Right lobe of liver (tissue), 6 donors: ENCODE measurements around the gene NQO2. TPM values are rescaled to one million over a fixed set of nuclear protein-coding genes. Genes with fewer than 3 reads are reported as not detected.

Source experiments
- ATAC-seq, 4 donors: fragments of 200-7000 bp; cut with Tn5 transposase; one replicate each; pipeline ENCODE4 v1.9.1; 2020; ENCODE audit warnings: mild to moderate bottlenecking in 4 of 4, moderate library complexity in 4 of 4
- DNase-seq, 3 donors: peaks; one replicate each; pipeline ENCODE4 v3.0.0-alpha.2; 2020
- H3K27ac ChIP-seq, 3 donors: fragments of 200-600 bp; one replicate each; pipeline ENCODE4 v1.8.0; 2022
- H3K27me3 ChIP-seq, 2 donors: fragments of 200-600 bp; one replicate each; pipeline ENCODE4 v1.8.0; 2022
- H3K36me3 ChIP-seq, 4 donors: fragments of 200-600 bp; sonication (generic) in 1 of 4; one replicate each; pipeline versions ENCODE4 v1.5.1 to v1.8.0; 2017 to 2022; ENCODE audit warnings: control low read depth in 1 of 4
- H3K4me1 ChIP-seq, 4 donors: fragments of 200-600 bp; sonication (generic) in 1 of 4; one replicate each; pipeline versions ENCODE4 v1.5.1 to v1.8.0; 2017 to 2022; ENCODE audit warnings: control low read depth in 1 of 4
- H3K4me3 ChIP-seq, 3 donors: fragments of 200-600 bp; one replicate each; pipeline ENCODE4 v1.8.0; 2022
- H3K9me3 ChIP-seq, 4 donors: fragments of 200-600 bp; sonication (generic) in 1 of 4; one replicate each; pipeline versions ENCODE4 v1.5.1 to v1.8.0; 2017 to 2022; ENCODE audit warnings: control low read depth in 1 of 4
- POLR2A ChIP-seq: fragments of 450-650 bp; IDR thresholded peaks from one replicate; pipeline ENCODE4 v1.6.1; 2017; ENCODE audit warnings: antibody characterized with exemption, mild to moderate bottlenecking
- WGBS: methylation state at CpG from one replicate; pipeline ENCODE4 v1.1.6; 2018; ENCODE audit warnings: low coverage, low lambda C conversion rate; ENCODE audit not compliant: insufficient coverage; ENCODE audit errors: missing lambda C conversion rate; 5-methylcytosine and 5-hydroxymethylcytosine counted together
- intact Hi-C, 2 donors: fragments of 100-400 bp; cut with DNase I; formaldehyde crosslinking; loops; one replicate each; pipeline versions ENCODE4 v1.11.2 to v1.14.1; 2022
- total RNA-seq, 6 experiments: library from RNA; depleted of rRNA in 2 of 6; stranded (reverse); fragments of >200 nt in 2 of 6; fragmentation: NEBNext Ultra II Directional in 3 of 6; extraction: Animal tissue kit (Norgen Biotek cat#: 25700) in 3 of 6; gene quantifications; one replicate each; pipeline versions ENCODE4 v1.1.0 to v1.2.4, GENCODE V29; 2016 to 2023
- TF ChIP-seq, protein P1 (sequence below), 4 donors: fragments of 200-600 bp in 3 of 4; fragments of 450-650 bp in 1 of 4; IDR thresholded peaks; one replicate each; pipeline versions ENCODE4 v1.5.1 to v1.8.0; 2016 to 2022; ENCODE audit warnings: antibody characterized with exemption in 4 of 4, mild to moderate bottlenecking in 2 of 4
- donor health status: DM: no; HTN: yes; CAD: no.
- donor health status: DM: no; HTN: no; CAD: no.
- donor health status: DM: no; HTN: no; CAD: no.
- donor health status: DM: no; HTN: yes; CAD: no.
- donor health status: DM: no; HTN: yes; CAD: no.

The NQO2 gene
- total RNA-seq, 6 experiments from 2014 or later = 44.5 to 74.2 (median 67.3) TPM

DNA sequence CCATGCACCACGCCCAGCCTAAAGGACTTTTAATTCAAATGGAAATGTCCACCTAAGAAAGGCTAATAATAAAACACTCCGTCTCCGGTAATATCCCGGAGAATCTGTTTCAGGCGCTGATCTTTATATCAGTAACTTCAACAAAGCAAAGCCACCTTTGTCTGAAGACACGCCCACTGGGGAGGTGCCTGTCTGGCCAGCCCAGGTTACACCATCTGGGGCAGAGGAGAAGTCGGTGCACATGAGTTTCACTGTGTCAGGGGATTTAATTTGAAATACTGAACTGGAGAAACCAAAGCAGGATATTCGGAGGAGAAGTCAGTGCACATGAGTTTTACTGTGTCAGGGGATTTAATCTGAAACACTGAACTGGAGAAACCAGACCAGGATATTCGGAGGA lies 37.7 kb upstream of the NQO2 start:
- intact Hi-C loops = no loop called here

DNA sequence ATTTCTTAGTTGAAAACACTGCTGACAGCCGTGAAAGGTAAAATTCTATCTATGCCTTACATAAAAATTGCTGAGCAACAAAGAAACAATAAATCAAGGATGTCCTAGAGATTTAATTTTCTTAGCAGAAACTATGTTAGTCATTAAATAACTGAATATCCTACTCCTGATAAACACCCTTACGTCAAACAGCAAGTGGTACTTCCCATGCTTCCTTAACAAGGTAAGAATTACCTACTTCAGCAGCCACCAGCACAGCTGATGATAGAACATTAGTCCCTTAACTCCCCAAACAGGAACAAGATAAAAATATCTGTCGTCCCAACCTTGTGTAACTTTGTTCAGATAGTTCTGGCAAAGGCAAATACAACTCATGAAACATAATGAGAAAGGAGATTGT lies 37.1 kb upstream of the NQO2 start:
- Histone ChIP-seq H3K4me3 (no peak overlapping the region), H3K4me1 (peaks cover 0 to 19% (median 2%) of the 10 kb centered on the region in 4 donors)
- TF ChIP-seq, protein P1, sequence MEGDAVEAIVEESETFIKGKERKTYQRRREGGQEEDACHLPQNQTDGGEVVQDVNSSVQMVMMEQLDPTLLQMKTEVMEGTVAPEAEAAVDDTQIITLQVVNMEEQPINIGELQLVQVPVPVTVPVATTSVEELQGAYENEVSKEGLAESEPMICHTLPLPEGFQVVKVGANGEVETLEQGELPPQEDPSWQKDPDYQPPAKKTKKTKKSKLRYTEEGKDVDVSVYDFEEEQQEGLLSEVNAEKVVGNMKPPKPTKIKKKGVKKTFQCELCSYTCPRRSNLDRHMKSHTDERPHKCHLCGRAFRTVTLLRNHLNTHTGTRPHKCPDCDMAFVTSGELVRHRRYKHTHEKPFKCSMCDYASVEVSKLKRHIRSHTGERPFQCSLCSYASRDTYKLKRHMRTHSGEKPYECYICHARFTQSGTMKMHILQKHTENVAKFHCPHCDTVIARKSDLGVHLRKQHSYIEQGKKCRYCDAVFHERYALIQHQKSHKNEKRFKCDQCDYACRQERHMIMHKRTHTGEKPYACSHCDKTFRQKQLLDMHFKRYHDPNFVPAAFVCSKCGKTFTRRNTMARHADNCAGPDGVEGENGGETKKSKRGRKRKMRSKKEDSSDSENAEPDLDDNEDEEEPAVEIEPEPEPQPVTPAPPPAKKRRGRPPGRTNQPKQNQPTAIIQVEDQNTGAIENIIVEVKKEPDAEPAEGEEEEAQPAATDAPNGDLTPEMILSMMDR (IDR thresholded peaks at IDR 0.05) = no peak
- TF ChIP-seq POLR2A = no peak

More for the DNA sequence above, 37.7 kb upstream of the NQO2 start:
- Histone ChIP-seq H3K27ac (peak overlapping the region in 1 of 3 donors; percentile 6), H3K4me1 (peaks cover 0 to 25% (median 2%) of the 10 kb centered on the region in 4 donors), H3K36me3 (no peaks in the 10 kb centered on the region), H3K9me3 (no peaks in the 10 kb centered on the region), H3K4me3 (no peak overlapping the region), H3K27me3 (no peaks in the 10 kb centered on the region)
- peak; percentile 44 to 66 (median 50) for ATAC-seq
- 66% methylated on average over 7 of the region's 9 CpGs for WGBS
- TF ChIP-seq POLR2A = no peak
- TF ChIP-seq, protein P1 (IDR thresholded peaks at IDR 0.05) = no peak
- DNase-seq = no peak

DNA sequence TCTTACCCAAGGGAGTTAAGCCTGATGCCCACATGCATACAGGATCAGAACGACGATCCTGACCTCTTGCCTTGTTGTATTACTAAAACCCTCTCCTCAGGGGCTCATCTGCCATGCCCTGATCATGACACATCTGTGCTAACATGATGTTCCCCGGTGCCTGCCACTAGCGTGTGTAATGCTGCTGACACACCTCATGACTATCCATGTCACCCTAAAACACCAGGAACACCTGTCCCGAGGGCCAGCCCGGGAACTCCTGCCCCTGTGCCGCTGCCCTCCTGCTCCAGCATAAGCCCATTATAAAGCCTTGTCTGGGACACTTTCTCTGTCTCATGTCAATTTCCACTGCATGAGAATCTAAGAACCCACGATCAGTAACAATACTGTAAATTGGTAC lies 35.9 kb upstream of the NQO2 start:
- intact Hi-C loops = no loop called here
- H3K27ac ChIP-seq = no peak overlapping the region
- H3K4me3 ChIP-seq = no peak overlapping the region
- no peaks in the 10 kb centered on the region for H3K36me3 ChIP-seq
- DNase-seq = no peak
- no peaks in the 10 kb centered on the region for H3K9me3 ChIP-seq
- ATAC-seq = no peak
- H3K4me1 ChIP-seq = peaks cover 0 to 17% (median 2%) of the 10 kb centered on the region in 4 donors
- TF ChIP-seq, protein P1 (IDR thresholded peaks at IDR 0.05) = no peak
- no peak for TF ChIP-seq POLR2A
- 100% methylated on average over 3 of the region's 8 CpGs for WGBS
- no peaks in the 10 kb centered on the region for H3K27me3 ChIP-seq

More for the DNA sequence above, 37.1 kb upstream of the NQO2 start:
- no peak overlapping the region for H3K27ac ChIP-seq
- H3K9me3 ChIP-seq = no peaks in the 10 kb centered on the region
- intact Hi-C loops = no loop called here
- DNase-seq (no peak), ATAC-seq (peak in 2 of 4 donors; percentile 16 to 20)
- no peaks in the 10 kb centered on the region for H3K36me3 ChIP-seq
- H3K27me3 ChIP-seq = no peaks in the 10 kb centered on the region
- WGBS = 44% methylated on average over 3 of the region's 3 CpGs

DNA sequence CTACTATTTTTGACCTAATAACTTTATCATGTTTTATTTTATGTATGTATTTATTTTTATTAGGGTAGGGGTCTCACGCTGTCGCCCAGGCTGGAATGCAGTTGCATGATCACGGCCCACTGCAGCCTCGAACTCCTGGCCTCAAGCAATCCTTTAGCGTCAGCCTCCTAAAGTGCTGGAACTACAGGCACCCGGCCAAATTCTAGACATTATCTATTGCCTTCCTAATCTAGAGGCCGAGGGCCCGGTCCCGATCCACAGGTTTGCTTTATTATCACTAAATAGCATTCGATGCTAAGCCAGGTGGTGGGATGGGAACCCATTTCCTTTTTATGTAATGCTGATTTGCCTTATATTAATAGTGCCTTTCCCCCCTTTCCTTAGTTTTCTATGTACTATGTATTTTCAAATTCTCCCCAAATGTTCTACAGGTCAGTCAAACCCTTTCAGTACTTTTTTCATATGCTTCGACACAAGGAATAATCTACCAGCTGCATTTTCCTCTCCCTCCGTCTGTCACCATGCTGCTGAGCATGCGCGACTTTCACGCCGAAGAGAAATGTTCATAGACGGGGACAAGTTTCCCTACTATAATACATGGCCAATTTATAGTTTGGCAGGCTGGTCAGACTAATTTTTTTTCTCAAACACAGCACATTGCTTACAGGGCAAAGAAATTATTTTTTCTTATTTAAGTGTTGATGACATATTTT lies 34.7 kb upstream of the NQO2 start:
- H3K36me3 ChIP-seq = no peaks in the 10 kb centered on the region

More for the DNA sequence above, 34.7 kb upstream of the NQO2 start:
- no peak for DNase-seq
- intact Hi-C loops = no loop called here
- peaks cover 0 to 27% (median 2%) of the 10 kb centered on the region in 4 donors for H3K4me1 ChIP-seq
- no peaks in the 10 kb centered on the region for H3K9me3 ChIP-seq
- no peak for ATAC-seq
- no peak overlapping the region for H3K4me3 ChIP-seq
- no peak overlapping the region for H3K27ac ChIP-seq
- WGBS = 83% methylated on average over 11 of the region's 17 CpGs
- no peak for TF ChIP-seq POLR2A
- TF ChIP-seq, protein P1 (IDR thresholded peaks at IDR 0.05) = no peak
- H3K27me3 ChIP-seq = no peaks in the 10 kb centered on the region
